Smooth muscle cell (in vitro differentiated cells): ENCODE data around the gene LRRC10B. TPM values are rescaled to one million over a fixed set of nuclear protein-coding genes. Genes with fewer than 3 reads are reported as not detected.

Source experiments
- DNase-seq: peaks from one replicate; lab custom pipeline; 2025; ENCODE audit not compliant: unreplicated experiment; lab: John Stamatoyannopoulos, UW
- H2AFZ ChIP-seq: fragments of 200-600 bp; sonication (generic); 2 replicates; pipeline ENCODE4 v1.6.0; 2016; ENCODE audit warnings: antibody characterized with exemption, low read depth, mild to moderate bottlenecking
- H3F3A ChIP-seq: fragments of 200-600 bp; sonication (generic); 2 replicates; pipeline ENCODE4 v1.6.0; 2017; ENCODE audit warnings: antibody characterized with exemption, low read depth
- H3K27ac ChIP-seq: fragments of 200-600 bp; sonication (generic); 2 replicates; pipeline ENCODE4 v1.5.1; 2016; ENCODE audit warnings: low read depth, mild to moderate bottlenecking
- H3K27me3 ChIP-seq: fragments of 200-600 bp; sonication (generic); 2 replicates; pipeline ENCODE4 v1.6.1; 2016; ENCODE audit warnings: low read depth, mild to moderate bottlenecking
- H3K36me3 ChIP-seq: fragments of 200-600 bp; sonication (generic); 2 replicates; pipeline ENCODE4 v1.5.1; 2016; ENCODE audit warnings: low read depth
- H3K4me1 ChIP-seq: fragments of 200-600 bp; sonication (generic); 2 replicates; pipeline ENCODE4 v1.5.1; 2016; ENCODE audit warnings: low read depth
- H3K4me2 ChIP-seq: fragments of 200-600 bp; sonication (generic); 2 replicates; pipeline ENCODE4 v1.6.0; 2016; ENCODE audit warnings: mild to moderate bottlenecking
- H3K4me3 ChIP-seq: fragments of 200-600 bp; sonication (generic); 2 replicates; pipeline ENCODE4 v1.5.1; 2016; ENCODE audit warnings: mild to moderate bottlenecking
- H3K79me2 ChIP-seq: fragments of 200-600 bp; sonication (generic); 2 replicates; pipeline ENCODE4 v1.6.0; 2016; ENCODE audit warnings: low read depth, mild to moderate bottlenecking
- H3K9ac ChIP-seq: fragments of 200-600 bp; sonication (generic); 2 replicates; pipeline ENCODE4 v1.6.0; 2016; ENCODE audit warnings: low read depth
- H3K9me3 ChIP-seq: fragments of 200-600 bp; sonication (generic); replicated peaks from 2 replicates; pipeline ENCODE4 v1.5.1; 2016; ENCODE audit warnings: low read depth
- H4K20me1 ChIP-seq: fragments of 200-600 bp; sonication (generic); 2 replicates; pipeline ENCODE4 v1.6.0; 2016; ENCODE audit warnings: low read depth
- CTCF ChIP-seq: fragments of 200-600 bp; sonication (generic); IDR thresholded peaks from 2 replicates; pipeline ENCODE4 v1.5.1; 2017; ENCODE audit warnings: borderline replicate concordance, mild to moderate bottlenecking, antibody characterized with exemption; ENCODE audit not compliant: insufficient read depth, poor library complexity, severe bottlenecking
- WGBS: methylation state at CpG from one replicate; pipeline ENCODE4 v1.1.7; 2016; ENCODE audit warnings: low lambda C conversion rate; 5-methylcytosine and 5-hydroxymethylcytosine counted together
- polyA plus RNA-seq: library from polyadenylated mRNA; unstranded; fragments of >200 nt; fragmentation: Nextera tagmentation; extraction: Ambion mirVana; gene quantifications from 2 replicates; pipeline ENCODE4 v1.2.1, GENCODE V29; 2016
- total RNA-seq: library from RNA; depleted of rRNA; stranded (reverse); fragments of >200 nt; gene quantifications from 2 replicates; pipeline ENCODE4 v1.2.3, GENCODE V29; 2014

LRRC10B gene
- total and polyA plus RNA-seq, 2 experiments from 2014 or later: 0.11 to 2.2 TPM

GRCh38 chr11:61549662-61550568, 41.4 kb downstream of the LRRC10B start:
- Histone ChIP-seq H3K79me2 (no peaks in the 10 kb centered on the region), H3K27me3 (peaks cover under 1% of the 10 kb centered on the region), H3K9me3 (no peaks in the 10 kb centered on the region), H3K4me2 (no peak overlapping the region), H3K27ac (no peak overlapping the region), H3F3A (no peaks in the 10 kb centered on the region), H3K4me3 (no peak overlapping the region), H2AFZ (no peak overlapping the region), H3K36me3 (no peaks in the 10 kb centered on the region), H4K20me1 (no peaks in the 10 kb centered on the region), H3K4me1 (peaks cover 14% of the 10 kb centered on the region), H3K9ac (no peak overlapping the region)
- DNase-seq: no peak
- TF ChIP-seq CTCF: no peak
- WGBS: 88% methylated on average over 19 of the region's 23 CpGs

- 98% methylated on average over 14 of the region's 18 CpGs for WGBS
- H3K79me2 ChIP-seq: no peaks in the 10 kb centered on the region
- no peak for TF ChIP-seq CTCF
- DNase-seq: no peak
- H3K27me3 ChIP-seq: peaks cover 9% of the 10 kb centered on the region
- H3K4me1 ChIP-seq: peaks cover 22% of the 10 kb centered on the region
- H2AFZ ChIP-seq: no peak overlapping the region
- H3K27ac ChIP-seq: no peak overlapping the region
- H3K36me3 ChIP-seq: no peaks in the 10 kb centered on the region
- no peaks in the 10 kb centered on the region for H4K20me1 ChIP-seq
- H3K9ac ChIP-seq: no peak overlapping the region
- H3F3A ChIP-seq: no peaks in the 10 kb centered on the region
- H3K4me3 ChIP-seq: no peak overlapping the region
- no peaks in the 10 kb centered on the region for H3K9me3 ChIP-seq
- H3K4me2 ChIP-seq: no peak overlapping the region
Measured at GRCh38 chr11:61550665-61551227, 42.2 kb downstream of the LRRC10B start.

- Histone ChIP-seq H3K4me1 (peaks cover 26% of the 10 kb centered on the region), H3F3A (no peaks in the 10 kb centered on the region), H3K27me3 (peaks cover 9% of the 10 kb centered on the region), H4K20me1 (peaks cover 7% of the 10 kb centered on the region), H3K79me2 (no peaks in the 10 kb centered on the region), H3K9me3 (no peaks in the 10 kb centered on the region), H3K9ac (no peak overlapping the region), H3K36me3 (no peaks in the 10 kb centered on the region), H3K27ac (no peak overlapping the region), H3K4me3 (no peak overlapping the region), H2AFZ (no peak overlapping the region), H3K4me2 (no peak overlapping the region)
- DNase-seq: no peak
- TF ChIP-seq CTCF: no peak
- 89% methylated on average over 8 of the region's 12 CpGs for WGBS
Measured at GRCh38 chr11:61551634-61552033, 43.1 kb downstream of the LRRC10B start.
